Measurements from ENCODE around the gene GPR160. TPM values are rescaled to one million over a fixed set of nuclear protein-coding genes. Genes with fewer than 3 reads are reported as not detected.

The GPR160 gene
- total RNA-seq, 2 experiments from 2014 or later, result 13.8 TPM

- no peak for DNase-seq
- Mint-ChIP-seq H3K4me1 (peaks cover 5% of the 10 kb centered on the region), H3K4me3 (no peak overlapping the region), H3K27ac (no peak overlapping the region), H3K27me3 (no peaks in the 10 kb centered on the region), H3K36me3 (ENCODE audit: low read depth) (peaks cover 37% of the 10 kb centered on the region), H3K9me3 (no peaks in the 10 kb centered on the region)
- ChIA-PET POLR2A (no interaction called here), CTCF (no interaction called here)
Observed at GRCh38 chr3:170081079-170081741, 43.4 kb downstream of the GPR160 start.

GRCh38 chr3:170083343-170083742 is 45.5 kb downstream of the GPR160 start:
- Mint-ChIP-seq H3K4me3 (no peak overlapping the region), H3K27ac (no peak overlapping the region), H3K36me3 (ENCODE audit: low read depth) (peaks cover 45% of the 10 kb centered on the region), H3K9me3 (no peaks in the 10 kb centered on the region), H3K4me1 (peaks cover 5% of the 10 kb centered on the region), H3K27me3 (no peaks in the 10 kb centered on the region)
- CTCF ChIA-PET, result no interaction called here
- no peak for DNase-seq
- POLR2A ChIA-PET, result no interaction called here

DNA sequence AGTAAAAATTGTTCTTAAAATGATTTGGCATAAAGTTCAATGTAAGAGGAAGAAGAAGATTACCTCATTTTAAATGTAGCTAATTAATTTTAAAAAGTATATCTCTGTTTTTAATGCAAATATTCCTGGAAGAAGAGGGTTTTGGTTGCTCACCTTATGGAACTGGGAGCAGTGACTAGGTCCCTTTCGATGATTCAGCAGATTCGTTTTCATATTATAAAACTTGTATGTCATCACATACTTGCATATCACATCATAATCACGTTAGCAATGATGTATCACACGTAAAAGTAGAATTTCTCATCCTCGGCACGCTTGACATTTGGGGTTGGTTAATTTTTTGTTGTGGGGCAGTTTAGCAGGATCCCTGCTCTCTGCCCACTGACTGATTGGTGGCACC is 47.6 kb downstream of the GPR160 start:
- ChIA-PET CTCF (interaction anchor here (1.7 kb wide), 1 partner anchor 328 kb away, joined by 4 read pairs; no protein-coding TSS in a partner anchor), POLR2A (no interaction called here)
- Mint-ChIP-seq H3K36me3 (ENCODE audit: low read depth) (peaks cover 55% of the 10 kb centered on the region), H3K4me3 (no peak overlapping the region), H3K9me3 (no peaks in the 10 kb centered on the region), H3K27me3 (no peaks in the 10 kb centered on the region), H3K27ac (no peak overlapping the region), H3K4me1 (no peaks in the 10 kb centered on the region)
- no peak for DNase-seq

GRCh38 chr3:170089862-170090600 is 52.2 kb downstream of the GPR160 start:
- Mint-ChIP-seq H3K27me3 (no peaks in the 10 kb centered on the region), H3K4me3 (no peak overlapping the region), H3K9me3 (no peaks in the 10 kb centered on the region), H3K27ac (no peak overlapping the region), H3K36me3 (ENCODE audit: low read depth) (peaks cover 71% of the 10 kb centered on the region), H3K4me1 (no peaks in the 10 kb centered on the region)
- ChIA-PET POLR2A (no interaction called here), CTCF (no interaction called here)
- DNase-seq, result no peak

DNA sequence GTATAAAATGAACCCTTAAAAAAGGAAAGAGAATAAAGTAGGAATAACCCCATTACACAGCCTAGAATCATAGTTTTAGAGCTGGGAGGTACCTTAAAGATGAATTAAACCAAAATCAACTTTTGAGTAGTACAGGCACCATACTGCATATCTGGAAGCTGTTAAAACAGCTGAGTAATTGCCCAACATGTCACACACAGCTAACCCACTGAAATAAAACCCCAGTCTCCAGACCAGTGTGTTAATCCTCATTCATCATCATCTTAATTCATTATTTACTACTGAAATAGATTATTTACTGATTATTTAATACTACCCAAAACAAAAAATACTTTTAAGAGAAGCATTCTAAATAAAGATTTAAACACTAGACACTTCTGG is 52.8 kb downstream of the GPR160 start:
- peaks cover 72% of the 10 kb centered on the region for H3K36me3 Mint-ChIP-seq (ENCODE audit: low read depth)
- ChIA-PET POLR2A (interaction anchor here (1.3 kb wide), 1 partner anchor 9 kb away, joined by 3 read pairs; no protein-coding TSS in a partner anchor), CTCF (interaction anchor here (1.4 kb wide), 1 partner anchor 50 kb away, joined by 3 read pairs; no protein-coding TSS in a partner anchor)

GRCh38 chr3:170092907-170093306 is 55.1 kb downstream of the GPR160 start:
- no peak for DNase-seq
- Mint-ChIP-seq H3K27me3 (no peaks in the 10 kb centered on the region), H3K9me3 (no peaks in the 10 kb centered on the region), H3K27ac (no peak overlapping the region), H3K4me1 (no peaks in the 10 kb centered on the region), H3K36me3 (ENCODE audit: low read depth) (peaks cover 73% of the 10 kb centered on the region), H3K4me3 (no peak overlapping the region)
- POLR2A ChIA-PET, result no interaction called here
- CTCF ChIA-PET, result interaction anchor here (0.5 kb wide), 1 partner anchor 75 kb away, joined by 3 read pairs; no protein-coding TSS in a partner anchor

More for the DNA sequence above, 52.8 kb downstream of the GPR160 start:
- H3K4me3 Mint-ChIP-seq, result no peak overlapping the region
- no peaks in the 10 kb centered on the region for H3K27me3 Mint-ChIP-seq
- no peak overlapping the region for H3K27ac Mint-ChIP-seq
- H3K4me1 Mint-ChIP-seq, result no peaks in the 10 kb centered on the region
- no peaks in the 10 kb centered on the region for H3K9me3 Mint-ChIP-seq
- no peak for DNase-seq

GRCh38 chr3:170095771-170096170 is 58.0 kb downstream of the GPR160 start:
- no peaks in the 10 kb centered on the region for H3K9me3 Mint-ChIP-seq
- ChIA-PET CTCF (interaction anchor here (0.6 kb wide), 1 partner anchor 773 kb away, joined by 3 read pairs; no protein-coding TSS in a partner anchor), POLR2A (no interaction called here)
- peaks cover 3% of the 10 kb centered on the region for H3K4me1 Mint-ChIP-seq
- H3K4me3 Mint-ChIP-seq, result no peak overlapping the region
- no peaks in the 10 kb centered on the region for H3K27me3 Mint-ChIP-seq
- no peak for DNase-seq
- peaks cover 78% of the 10 kb centered on the region for H3K36me3 Mint-ChIP-seq (ENCODE audit: low read depth)
- H3K27ac Mint-ChIP-seq, result no peak overlapping the region

- Mint-ChIP-seq H3K4me3 (no peak overlapping the region), H3K4me1 (peaks cover 3% of the 10 kb centered on the region), H3K9me3 (no peaks in the 10 kb centered on the region), H3K27me3 (no peaks in the 10 kb centered on the region), H3K27ac (no peak overlapping the region), H3K36me3 (ENCODE audit: low read depth) (peaks cover 77% of the 10 kb centered on the region)
- ChIA-PET POLR2A (no interaction called here), CTCF (no interaction called here)
- no peak for DNase-seq
Observed at GRCh38 chr3:170096342-170096741, 58.5 kb downstream of the GPR160 start.

- DNase-seq, result no peak
- Mint-ChIP-seq H3K9me3 (no peaks in the 10 kb centered on the region), H3K4me1 (peaks cover 3% of the 10 kb centered on the region), H3K4me3 (no peak overlapping the region), H3K27me3 (no peaks in the 10 kb centered on the region), H3K27ac (no peak overlapping the region), H3K36me3 (ENCODE audit: low read depth) (peaks cover 79% of the 10 kb centered on the region)
- ChIA-PET POLR2A (no interaction called here), CTCF (interaction anchor here (1.3 kb wide), 1 partner anchor 41 kb away, joined by 4 read pairs; no protein-coding TSS in a partner anchor)
Observed at GRCh38 chr3:170098753-170099152, 61.0 kb downstream of the GPR160 start.

- CTCF ChIA-PET, result no interaction called here
- Mint-ChIP-seq H3K4me1 (peaks cover 3% of the 10 kb centered on the region), H3K4me3 (no peak overlapping the region), H3K27ac (no peak overlapping the region), H3K27me3 (no peaks in the 10 kb centered on the region), H3K9me3 (no peaks in the 10 kb centered on the region), H3K36me3 (ENCODE audit: low read depth) (peaks cover 64% of the 10 kb centered on the region)
- POLR2A ChIA-PET, result no interaction called here
- no peak for DNase-seq
Observed at GRCh38 chr3:170100944-170101343, 63.1 kb downstream of the GPR160 start.

DNA sequence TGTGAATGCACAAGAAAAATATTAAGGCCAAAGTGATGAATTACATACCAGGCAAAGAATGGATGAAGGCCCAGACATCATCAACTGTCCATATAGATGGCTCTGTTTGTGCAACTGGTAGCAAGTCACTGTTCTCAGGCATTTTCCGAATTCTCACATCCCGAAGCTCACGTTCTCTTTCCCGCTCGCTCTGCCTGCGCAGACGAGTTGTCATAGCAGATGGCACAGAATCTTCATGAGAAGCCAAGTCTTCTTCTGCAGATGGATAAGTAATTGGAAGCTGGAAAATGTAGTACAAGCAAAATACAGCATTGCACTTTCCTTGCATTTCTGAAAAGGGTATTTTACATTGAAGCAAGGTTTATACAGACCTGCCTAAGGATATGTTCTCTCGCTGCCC is 64.6 kb downstream of the GPR160 start:
- Mint-ChIP-seq H3K4me1 (peaks cover 3% of the 10 kb centered on the region), H3K27me3 (no peaks in the 10 kb centered on the region), H3K4me3 (no peak overlapping the region), H3K36me3 (ENCODE audit: low read depth) (peaks cover 51% of the 10 kb centered on the region), H3K27ac (no peak overlapping the region), H3K9me3 (no peaks in the 10 kb centered on the region)
- ChIA-PET CTCF (no interaction called here), POLR2A (interaction anchor here (1.5 kb wide), 1 partner anchor 27 kb away, joined by 4 read pairs; no protein-coding TSS in a partner anchor)
- DNase-seq, result no peak

DNA sequence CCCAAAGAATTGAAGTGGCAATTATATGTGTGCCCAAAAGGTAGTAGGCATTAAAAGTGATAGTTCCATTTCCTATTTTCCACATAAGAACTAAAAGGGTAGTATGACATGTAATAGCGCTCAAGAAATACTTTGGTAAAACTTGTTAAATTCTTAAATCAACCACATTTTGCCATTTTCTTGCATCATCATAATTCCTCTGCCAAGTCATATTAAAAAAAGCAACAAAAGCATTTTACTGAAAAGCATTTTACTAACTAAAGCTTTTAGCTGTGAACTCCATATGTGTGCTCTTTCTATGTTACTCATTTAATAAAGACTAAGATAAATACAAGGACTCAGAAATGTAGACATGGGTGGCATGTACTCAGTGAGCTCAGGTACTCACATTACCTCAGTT is 70.1 kb downstream of the GPR160 start:
- H3K4me3 Mint-ChIP-seq, result no peak overlapping the region
- no peaks in the 10 kb centered on the region for H3K27me3 Mint-ChIP-seq
- ChIA-PET CTCF (no interaction called here), POLR2A (no interaction called here)
- H3K36me3 Mint-ChIP-seq (ENCODE audit: low read depth), result peaks cover 44% of the 10 kb centered on the region
- H3K9me3 Mint-ChIP-seq, result no peaks in the 10 kb centered on the region
- peaks cover 18% of the 10 kb centered on the region for H3K4me1 Mint-ChIP-seq
- no peak overlapping the region for H3K27ac Mint-ChIP-seq
- DNase-seq, result no peak

- H3K4me1 Mint-ChIP-seq, result peaks cover 19% of the 10 kb centered on the region
- no peak for DNase-seq
- peaks cover 48% of the 10 kb centered on the region for H3K36me3 Mint-ChIP-seq (ENCODE audit: low read depth)
- POLR2A ChIA-PET, result interaction anchor here (0.9 to 1.0 kb wide), 2 partner anchors 9 to 15 kb away, joined by 3 read pairs; no protein-coding TSS in a partner anchor
- H3K27me3 Mint-ChIP-seq, result no peaks in the 10 kb centered on the region
- H3K27ac Mint-ChIP-seq, result no peak overlapping the region
- no peak overlapping the region for H3K4me3 Mint-ChIP-seq
- no peaks in the 10 kb centered on the region for H3K9me3 Mint-ChIP-seq
- CTCF ChIA-PET, result no interaction called here
Observed at GRCh38 chr3:170108955-170109354, 71.2 kb downstream of the GPR160 start.

Measured in activated CD4-positive, alpha-beta memory T cell treated with anti-CD3 and anti-CD28 coated beads, Interleukin-2, amount 10 ng/mL, durations not matched to agents 7 days and 5 days (primary cell).